ENCODE results near the gene CCSAP.

Gene CCSAP

DNA sequence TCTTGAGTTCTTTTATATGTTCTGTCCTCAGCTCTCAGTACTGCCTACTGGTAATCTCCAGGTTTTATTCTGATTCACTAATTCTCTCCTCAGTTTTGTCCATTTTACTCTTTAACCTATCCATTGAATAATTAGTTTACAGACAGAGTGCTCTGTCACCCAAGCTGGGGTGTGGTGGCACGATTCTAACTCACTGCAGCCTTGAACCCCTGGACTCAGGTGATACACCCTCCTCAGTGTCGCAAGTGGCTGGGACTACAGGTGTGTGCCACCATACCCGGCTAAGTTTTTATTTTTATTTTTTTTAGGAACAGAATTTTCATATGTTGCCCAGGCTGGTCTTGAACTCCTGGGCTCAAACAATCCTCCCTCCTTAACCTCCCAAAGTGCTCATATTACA lies 58.0 kb downstream of the CCSAP start:
- DNase-seq = no peak

- no peak for DNase-seq
Measured at GRCh38 chr1:229283183-229283611, 59.6 kb downstream of the CCSAP start.

DNA sequence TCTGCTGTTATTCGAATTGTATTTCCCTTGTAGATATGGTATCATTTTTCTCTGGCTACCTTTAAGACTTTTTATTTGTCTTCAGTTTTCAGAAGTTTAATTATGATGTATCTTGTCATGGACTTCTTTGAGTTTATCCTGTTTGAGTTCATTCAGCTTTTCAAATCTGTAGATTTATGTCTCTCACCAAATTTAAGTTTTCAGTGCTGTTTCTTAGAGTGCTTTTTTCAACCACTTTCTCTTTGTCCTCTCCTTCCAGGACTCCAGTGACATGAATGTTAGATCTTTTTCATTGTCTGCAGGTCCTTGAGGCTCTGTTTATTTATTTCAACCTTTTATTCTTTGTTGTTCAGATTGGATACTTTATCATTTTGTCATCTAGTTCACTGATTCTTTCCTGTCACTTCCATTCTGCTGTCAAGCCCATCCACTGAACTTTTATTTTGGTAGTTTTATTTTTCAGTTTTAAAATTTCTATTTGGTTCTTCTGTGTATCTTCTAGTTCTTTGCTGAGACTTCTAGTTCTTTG lies 60.5 kb downstream of the CCSAP start:
- no peak for DNase-seq

DNA sequence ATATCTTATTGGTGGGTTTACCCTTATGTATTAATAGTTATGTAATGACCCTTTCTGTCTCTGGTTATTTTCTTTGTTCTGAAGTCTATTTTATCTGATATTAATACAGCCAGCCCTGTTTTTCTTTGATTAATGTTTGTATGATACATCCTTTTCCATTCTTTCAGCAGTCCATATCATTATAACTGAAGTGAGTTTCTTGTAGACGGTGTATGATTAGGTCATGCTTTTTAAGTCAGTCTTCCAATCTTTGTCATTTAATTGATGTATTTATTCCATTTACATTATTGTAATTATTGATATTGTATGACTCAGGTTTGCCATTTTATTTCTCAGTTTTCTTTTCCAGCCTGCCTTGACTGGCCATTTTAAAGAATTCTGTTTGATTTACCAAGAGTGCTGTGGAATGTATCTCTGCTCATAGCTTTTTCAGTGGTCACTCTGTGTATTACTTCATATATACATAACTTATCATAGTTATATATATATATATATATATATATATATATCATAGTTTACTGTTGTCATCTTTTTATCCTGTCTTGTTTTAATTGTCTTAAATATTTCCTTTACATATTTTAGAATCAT lies 61.4 kb downstream of the CCSAP start:
- DNase-seq = no peak

DNA sequence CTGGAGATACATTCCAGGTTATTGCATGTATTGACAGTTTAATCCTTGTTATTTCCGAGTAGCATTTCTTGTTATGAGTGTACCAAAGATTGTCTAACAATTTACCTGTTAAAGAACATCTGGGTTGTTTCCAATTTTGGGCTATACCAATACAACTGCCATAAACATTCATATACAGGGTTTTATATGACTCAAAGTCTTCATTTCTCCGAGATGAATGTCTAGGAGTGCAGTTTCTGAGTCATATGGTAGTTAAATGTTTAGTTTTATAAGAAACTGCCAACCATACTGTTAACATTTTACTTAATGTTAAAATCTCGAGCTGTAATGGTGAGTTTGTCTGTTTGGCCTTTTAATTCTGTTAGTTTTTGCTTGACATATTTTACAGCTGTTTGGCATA lies 61.9 kb downstream of the CCSAP start:
- DNase-seq = no peak

- DNase-seq = no peak
Measured at GRCh38 chr1:229280037-229280828, 62.6 kb downstream of the CCSAP start.

- DNase-seq = no peak
Measured at GRCh38 chr1:229279242-229279641, 63.6 kb downstream of the CCSAP start.

- no peak for DNase-seq
Measured at GRCh38 chr1:229278120-229278741, 64.6 kb downstream of the CCSAP start.

GRCh38 chr1:229275005-229275404 lies 67.8 kb downstream of the CCSAP start:
- no peak for DNase-seq

- DNase-seq = no peak
Measured at GRCh38 chr1:229273507-229274232, 69.2 kb downstream of the CCSAP start.

- DNase-seq = no peak
Measured at GRCh38 chr1:229272164-229273158, 70.4 kb downstream of the CCSAP start.

- no peak for DNase-seq
Measured at GRCh38 chr1:229271448-229272159, 71.2 kb downstream of the CCSAP start.

Measured in SHP77 (cell line).